ENCODE measurements around the gene LINGO3. TPM values are rescaled to one million over a fixed set of nuclear protein-coding genes. Genes with fewer than 3 reads are reported as not detected.

The LINGO3 gene
- total RNA-seq, 1 donor: not detected

DNA sequence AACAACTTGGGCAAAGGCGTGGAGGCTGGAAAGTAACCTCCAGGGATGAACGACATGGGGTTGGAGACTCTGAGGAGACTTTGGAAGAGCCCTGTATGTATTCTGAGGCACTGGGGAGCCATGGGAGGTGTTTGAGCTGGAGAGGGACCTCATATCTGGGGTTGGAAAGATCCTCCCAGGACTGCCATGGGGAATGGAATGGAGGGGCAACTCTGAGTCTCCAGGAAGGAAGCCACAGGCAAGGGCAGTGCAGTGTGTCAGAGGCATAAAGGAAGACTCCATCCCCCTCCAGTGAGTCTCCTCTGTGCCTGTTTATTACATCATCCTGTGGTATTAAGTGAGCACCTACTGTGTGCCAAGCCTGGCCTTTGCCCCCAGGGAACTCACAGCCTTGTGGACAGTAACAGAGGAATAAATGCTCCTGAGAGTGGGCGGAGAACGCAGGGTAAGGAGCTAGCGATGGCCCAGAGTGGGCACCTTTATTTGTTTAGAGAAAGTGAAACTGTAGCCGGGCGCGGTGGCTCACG, 33.7 kb downstream of the LINGO3 start:
- no peak for DNase-seq (ENCODE audit: low read depth)
- peak overlapping the region; percentile 35 for H3K4me3 ChIP-seq (ENCODE audit: low read depth, low read length)
- no peak for TF ChIP-seq CTCF (IDR thresholded peaks at IDR 0.05; ENCODE audit: insufficient read depth, low read length)

GRCh38 chr19:2273356-2274184, 34.4 kb downstream of the LINGO3 start:
- peak; percentile 55 for DNase-seq (ENCODE audit: low read depth)
- peak overlapping the region; percentile 53 for H3K4me3 ChIP-seq (ENCODE audit: low read depth, low read length)
- TF ChIP-seq CTCF (IDR thresholded peaks at IDR 0.05; ENCODE audit: insufficient read depth, low read length): peak; percentile 78

DNA sequence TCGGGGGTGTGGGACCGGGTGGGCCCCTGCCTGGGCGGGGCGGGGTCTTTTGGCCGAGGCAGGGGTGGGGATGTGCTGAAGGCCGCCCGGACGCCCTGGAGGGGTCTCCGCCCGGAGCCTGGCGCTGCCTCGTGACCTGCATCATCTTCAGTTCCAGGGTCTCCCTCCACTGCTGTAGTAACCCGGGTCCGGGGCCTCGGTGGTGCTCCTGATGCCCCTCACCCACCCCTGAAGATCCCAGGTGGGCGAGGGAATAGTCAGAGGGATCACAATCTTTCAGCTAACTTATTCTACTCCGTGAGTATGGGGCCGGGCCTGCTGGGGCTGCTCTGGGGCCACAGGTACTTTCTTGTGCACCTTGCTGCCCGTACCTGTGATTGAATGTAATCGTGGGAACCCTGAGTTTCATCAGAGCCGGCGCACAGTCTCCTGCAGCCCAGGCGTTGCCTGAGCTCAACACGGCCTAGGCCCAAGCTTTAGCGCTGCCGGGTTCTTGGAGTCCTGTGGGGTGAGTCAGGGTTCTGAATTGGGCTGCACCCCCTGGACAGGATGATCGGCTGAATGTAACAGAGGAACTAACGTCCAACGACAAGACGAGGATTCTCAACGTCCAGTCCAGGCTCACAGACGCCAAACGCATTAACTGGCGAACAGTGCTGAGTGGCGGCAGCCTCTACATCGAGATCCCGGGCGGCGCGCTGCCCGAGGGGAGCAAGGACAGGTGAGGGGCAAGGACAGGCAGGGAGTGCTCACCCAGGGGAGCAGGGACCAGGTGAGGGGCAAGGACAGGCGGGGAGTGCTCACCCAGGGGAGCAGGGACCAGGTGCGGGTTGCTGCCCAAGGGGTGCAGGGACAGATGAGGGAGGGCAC, 36.5 kb downstream of the LINGO3 start:
- peak overlapping the region; percentile 95 for H3K4me3 ChIP-seq (ENCODE audit: low read depth, low read length)
- peak; percentile 71 for DNase-seq (ENCODE audit: low read depth)
- no peak for TF ChIP-seq CTCF (IDR thresholded peaks at IDR 0.05; ENCODE audit: insufficient read depth, low read length)

DNA sequence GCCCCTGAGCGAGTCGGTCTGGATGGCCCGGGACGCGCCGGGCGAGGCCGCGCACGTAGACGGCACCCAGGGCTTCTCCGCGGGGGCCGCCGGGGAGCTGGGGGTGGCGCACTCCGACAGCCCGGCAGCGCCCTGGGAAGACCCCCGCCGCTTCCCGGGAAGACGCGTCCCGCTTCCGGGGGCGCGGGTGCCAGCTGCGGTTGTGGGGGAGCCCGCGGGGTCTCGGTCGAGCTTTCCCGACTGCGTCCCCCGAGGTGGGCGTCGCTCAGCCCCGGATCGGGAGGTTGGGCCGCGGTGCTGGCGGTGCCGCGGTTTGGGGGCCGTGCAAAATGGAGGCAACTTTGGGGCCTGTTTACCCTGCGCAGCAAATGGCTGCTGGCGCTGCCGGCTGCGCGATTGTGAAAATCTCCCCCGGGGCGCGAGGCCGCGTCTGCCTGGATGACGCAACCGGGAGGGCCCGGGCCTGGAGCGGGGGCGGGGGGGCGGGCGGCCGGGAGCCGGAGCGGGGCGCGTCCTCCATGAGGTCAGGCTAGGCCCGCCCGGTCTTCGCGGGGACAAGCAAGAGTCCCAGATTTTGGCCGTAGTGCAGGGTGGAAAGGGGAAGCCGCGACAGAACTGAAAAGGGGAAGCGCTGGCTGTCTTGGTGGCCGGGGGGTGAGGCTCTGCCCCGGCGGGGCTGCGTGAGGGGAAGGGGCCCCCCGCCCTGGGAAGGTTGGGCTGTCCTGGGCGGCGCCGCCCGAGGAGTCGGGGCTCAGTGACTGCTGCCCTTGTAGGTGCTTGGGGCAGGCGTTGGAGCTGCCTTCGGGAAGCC, 37.3 kb downstream of the LINGO3 start:
- DNase-seq (ENCODE audit: low read depth): peak; percentile 84
- peak overlapping the region; percentile 95 for H3K4me3 ChIP-seq (ENCODE audit: low read depth, low read length)
- no peak for TF ChIP-seq CTCF (IDR thresholded peaks at IDR 0.05; ENCODE audit: insufficient read depth, low read length)

- DNase-seq (ENCODE audit: low read depth): no peak
- TF ChIP-seq CTCF (IDR thresholded peaks at IDR 0.05; ENCODE audit: insufficient read depth, low read length): no peak
- peak overlapping the region; percentile 95 for H3K4me3 ChIP-seq (ENCODE audit: low read depth, low read length)
Measured at GRCh38 chr19:2270157-2270422, 37.9 kb downstream of the LINGO3 start.
